ENCODE results near the gene CHCHD5.
"Not testable (repeated sequence)": the region's sequence is repeated elsewhere in the genome, so short reads cannot be mapped to it uniquely, and the experiment has no call there.

Gene CHCHD5

GRCh38 chr2:112584134-112584890 lies at the start of gene CHCHD5:
Gene CHCHD5, plus strand, starts transcription at chr2:112584609. Its CDS starts 39 bp downstream, at chr2:112584648.
- peak; percentile 82 to 86 for DNase-seq (ENCODE audit: low read depth in 2 of 2)

GRCh38 chr2:112534826-112535225 lies 49.6 kb upstream of the CHCHD5 start:
- DNase-seq (ENCODE audit: low read depth in 2 of 2): no peak

GRCh38 chr2:112536665-112537064 lies 47.7 kb upstream of the CHCHD5 start:
- DNase-seq (ENCODE audit: low read depth in 2 of 2): not testable (repeated sequence)

- DNase-seq (ENCODE audit: low read depth in 2 of 2): no peak
These were observed 45.1 kb upstream of the CHCHD5 start for GRCh38 chr2:112539306-112539705.

- no peak for DNase-seq (ENCODE audit: low read depth in 2 of 2)
These were observed 43.5 kb upstream of the CHCHD5 start for GRCh38 chr2:112540906-112541305.

- peak in 1 of 2 donors; percentile 29 for DNase-seq (ENCODE audit: low read depth in 2 of 2)
These were observed 42.9 kb upstream of the CHCHD5 start for GRCh38 chr2:112541315-112542122.

GRCh38 chr2:112542123-112542983 lies 42.1 kb upstream of the CHCHD5 start, which contains the start of gene POLR1B:
Gene POLR1B, plus strand, starts transcription at chr2:112542465. Its CDS starts 30 bp downstream, at chr2:112542495.
- peak; percentile 37 to 53 for DNase-seq (ENCODE audit: low read depth in 2 of 2)

- no peak for DNase-seq (ENCODE audit: low read depth in 2 of 2)
These were observed 41.3 kb upstream of the CHCHD5 start for GRCh38 chr2:112542984-112543661.

GRCh38 chr2:112547333-112547732 lies 37.1 kb upstream of the CHCHD5 start:
- no peak for DNase-seq (ENCODE audit: low read depth in 2 of 2)

- no peak for DNase-seq (ENCODE audit: low read depth in 2 of 2)
These were observed 35.4 kb upstream of the CHCHD5 start for GRCh38 chr2:112548980-112549379.

- no peak for DNase-seq (ENCODE audit: low read depth in 2 of 2)
These were observed 18.3 kb upstream of the CHCHD5 start for GRCh38 chr2:112566104-112566503.

- DNase-seq (ENCODE audit: low read depth in 2 of 2): not testable (repeated sequence)
These were observed 17.9 kb upstream of the CHCHD5 start for GRCh38 chr2:112566508-112566907.

GRCh38 chr2:112572005-112572404 lies 12.4 kb upstream of the CHCHD5 start:
- DNase-seq (ENCODE audit: low read depth in 2 of 2): no peak

GRCh38 chr2:112577756-112578155 lies 6.7 kb upstream of the CHCHD5 start:
- no peak for DNase-seq (ENCODE audit: low read depth in 2 of 2)

- DNase-seq (ENCODE audit: low read depth in 2 of 2): no peak
These were observed 5.2 kb upstream of the CHCHD5 start for GRCh38 chr2:112579241-112579640.

- DNase-seq (ENCODE audit: low read depth in 2 of 2): no peak
These were observed 4.3 kb upstream of the CHCHD5 start for GRCh38 chr2:112580084-112580483.

GRCh38 chr2:112582314-112582746 lies 2.1 kb upstream of the CHCHD5 start:
- no peak for DNase-seq (ENCODE audit: low read depth in 2 of 2)

- DNase-seq (ENCODE audit: low read depth in 2 of 2): no peak
These were observed 794 bp upstream of the CHCHD5 start for GRCh38 chr2:112583497-112584133.

- DNase-seq (ENCODE audit: low read depth in 2 of 2): no peak
These were observed 462 bp downstream of the CHCHD5 start for GRCh38 chr2:112584891-112585250.

GRCh38 chr2:112585400-112585799 lies 991 bp downstream of the CHCHD5 start:
- no peak for DNase-seq (ENCODE audit: low read depth in 2 of 2)

Data from stimulated activated CD8-positive, alpha-beta memory T cell treated with anti-CD3 and anti-CD28 coated beads, Interleukin-7, amount 100 ng/mL, for 1 hour (primary cell).